Fibroblast of skin of left quadriceps (primary cell): ENCODE data around the gene KLHL4.
"Not testable (repeated sequence)": the region's sequence is repeated elsewhere in the genome, so short reads cannot be mapped to it uniquely, and the experiment has no call there.

Experiments used
- DNase-seq, 2 experiments: peaks; one replicate each; pipeline ENCODE4 v3.0.0-alpha.2; 2013; ENCODE audit warnings: low read depth in 2 of 2

Gene KLHL4

GRCh38 chrX:87663421-87663820, 145.8 kb downstream of the KLHL4 start:
- DNase-seq = no peak

- no peak for DNase-seq
Observed at GRCh38 chrX:87664381-87664780, 146.8 kb downstream of the KLHL4 start.

GRCh38 chrX:87679849-87680248, 162.2 kb downstream of the KLHL4 start:
- no peak for DNase-seq

GRCh38 chrX:87687703-87688102, 170.1 kb downstream of the KLHL4 start:
- DNase-seq = no peak

GRCh38 chrX:87688113-87688748, 170.6 kb downstream of the KLHL4 start:
- not testable (repeated sequence) for DNase-seq

- not testable (repeated sequence) for DNase-seq
Observed at GRCh38 chrX:87689218-87689617, 171.6 kb downstream of the KLHL4 start.

- DNase-seq = no peak
Observed at GRCh38 chrX:87693204-87693603, 175.6 kb downstream of the KLHL4 start.

- no peak for DNase-seq
Observed at GRCh38 chrX:87697409-87697808, 179.8 kb downstream of the KLHL4 start.

- DNase-seq = no peak
Observed at GRCh38 chrX:87702795-87703194, 185.2 kb downstream of the KLHL4 start.

GRCh38 chrX:87703469-87703868, 185.9 kb downstream of the KLHL4 start:
- DNase-seq = not testable (repeated sequence)

- no peak for DNase-seq
Observed at GRCh38 chrX:87706134-87706533, 188.5 kb downstream of the KLHL4 start.

GRCh38 chrX:87710580-87710979, 193.0 kb downstream of the KLHL4 start:
- no peak for DNase-seq
